Spleen (tissue), 11 donors: ENCODE data around the gene CRIP2. TPM values are rescaled to one million over a fixed set of nuclear protein-coding genes. Genes with fewer than 3 reads are reported as not detected.

ENCODE experiments used
- DNase-seq: peaks from one replicate; pipeline ENCODE4 v3.0.0-alpha.2; 2020
- H3K27ac ChIP-seq, 8 donors: fragments of 200-600 bp; sonication (generic) in 7 of 8; 1 replicate in 4 of 8; 2 replicates in 4 of 8; pipeline versions ENCODE4 v1.5.0 to v1.8.0; 2016 to 2021; ENCODE audit warnings: inconsistent platforms in 4 of 8, mild to moderate bottlenecking in 4 of 8, moderate library complexity in 1 of 8
- H3K27me3 ChIP-seq, 7 donors: fragments of 200-600 bp; sonication (generic) in 6 of 7; replicated peaks in 1 of 7; 1 replicate in 4 of 7; 2 replicates in 3 of 7; pipeline versions ENCODE4 v1.5.0 to v1.8.0; 2016 to 2021; ENCODE audit warnings: inconsistent platforms in 3 of 7, mild to moderate bottlenecking in 1 of 7
- H3K36me3 ChIP-seq, 6 donors: fragments of 200-600 bp; sonication (generic) in 5 of 6; 1 replicate in 4 of 6; 2 replicates in 2 of 6; pipeline versions ENCODE4 v1.5.0 to v1.8.0; 2016 to 2021; ENCODE audit warnings: inconsistent platforms in 2 of 6
- H3K4me1 ChIP-seq, 6 donors: fragments of 200-600 bp; sonication (generic) in 5 of 6; 1 replicate in 3 of 6; 2 replicates in 3 of 6; pipeline versions ENCODE4 v1.5.0 to v1.8.0; 2016 to 2021; ENCODE audit warnings: inconsistent platforms in 3 of 6
- H3K4me3 ChIP-seq, 8 donors: fragments of 200-600 bp; sonication (generic) in 7 of 8; 1 replicate in 4 of 8; 2 replicates in 4 of 8; pipeline versions ENCODE4 v1.5.0 to v1.8.0; 2016 to 2021; ENCODE audit warnings: inconsistent platforms in 4 of 8, mild to moderate bottlenecking in 4 of 8, moderate library complexity in 2 of 8
- H3K9me3 ChIP-seq, 8 donors: fragments of 200-600 bp; sonication (generic) in 7 of 8; 1 replicate in 4 of 8; 2 replicates in 4 of 8; pipeline versions ENCODE4 v1.5.0 to v1.8.0; 2016 to 2021; ENCODE audit warnings: inconsistent platforms in 4 of 8
- CTCF ChIP-seq, 11 experiments: fragments of 200-600 bp in 7 of 11; fragments of 450-650 bp in 4 of 11; sonication (generic) in 4 of 11; IDR thresholded peaks in 8 of 11; conservative IDR thresholded peaks in 3 of 11; 1 replicate in 7 of 11; 2 replicates in 4 of 11; pipeline versions ENCODE4 v1.4.0 to v1.8.0; 2016 to 2021; ENCODE audit warnings: antibody characterized with exemption in 11 of 11, inconsistent platforms in 4 of 11, mild to moderate bottlenecking in 1 of 11
- POLR2A ChIP-seq, 3 donors: fragments of 450-650 bp; IDR thresholded peaks; one replicate each; pipeline ENCODE4 v1.5.1; 2017; ENCODE audit warnings: antibody characterized with exemption in 3 of 3, mild to moderate bottlenecking in 1 of 3
- POLR2AphosphoS5 ChIP-seq, 3 donors: sonication (generic); formaldehyde crosslinking; IDR thresholded peaks; one replicate each; pipeline ENCODE4 v1.5.1; 2017; ENCODE audit warnings: antibody characterized with exemption in 3 of 3
- WGBS, 5 donors: extraction: QIAGEN DNeasy Blood & Tissue Kit in 3 of 5; methylation state at CpG; one replicate each; pipeline versions ENCODE4 v1.1.5 to v1.1.7; 2013 to 2018; 5-methylcytosine and 5-hydroxymethylcytosine counted together
- intact Hi-C: fragments of 100-400 bp; cut with DNase I; formaldehyde crosslinking; loops from one replicate; pipeline ENCODE4 v1.15.0; 2023; ENCODE audit warnings: low total_unique reads
- polyA plus RNA-seq, 3 donors: library from polyadenylated mRNA; stranded (reverse); fragments of 200-250 nt; gene quantifications; one replicate each; pipeline ENCODE4 v1.2.1, GENCODE V29; 2013
- total RNA-seq, 7 donors: library from RNA; depleted of rRNA in 3 of 7; stranded (reverse); fragments of >200 nt in 3 of 7; fragmentation: NEBNext Ultra II Directional in 4 of 7; extraction: Animal tissue kit (Norgen Biotek cat#: 25700) in 4 of 7; gene quantifications; one replicate each; pipeline versions ENCODE4 v1.1.0 to v1.2.1, GENCODE V29; 2016 to 2021
- donor health status: healthy with polysubstance abuse.
- donor health status: DM: no; HTN: no; CAD: no; lungs with moderate emphysema.
- donor health status: DM: no; HTN: no; CAD: no.
- donor health status: Bipolar disorder and iron deficiency.
- donor health status: healthy.
- donor health status: DM: no; HTN: no; CAD: no.
- donor health status: DM: yes; HTN: yes; CAD: no.

CRIP2 gene
- total and polyA plus RNA-seq, 10 donors: 68.6 to 181 (median 111) TPM

DNA sequence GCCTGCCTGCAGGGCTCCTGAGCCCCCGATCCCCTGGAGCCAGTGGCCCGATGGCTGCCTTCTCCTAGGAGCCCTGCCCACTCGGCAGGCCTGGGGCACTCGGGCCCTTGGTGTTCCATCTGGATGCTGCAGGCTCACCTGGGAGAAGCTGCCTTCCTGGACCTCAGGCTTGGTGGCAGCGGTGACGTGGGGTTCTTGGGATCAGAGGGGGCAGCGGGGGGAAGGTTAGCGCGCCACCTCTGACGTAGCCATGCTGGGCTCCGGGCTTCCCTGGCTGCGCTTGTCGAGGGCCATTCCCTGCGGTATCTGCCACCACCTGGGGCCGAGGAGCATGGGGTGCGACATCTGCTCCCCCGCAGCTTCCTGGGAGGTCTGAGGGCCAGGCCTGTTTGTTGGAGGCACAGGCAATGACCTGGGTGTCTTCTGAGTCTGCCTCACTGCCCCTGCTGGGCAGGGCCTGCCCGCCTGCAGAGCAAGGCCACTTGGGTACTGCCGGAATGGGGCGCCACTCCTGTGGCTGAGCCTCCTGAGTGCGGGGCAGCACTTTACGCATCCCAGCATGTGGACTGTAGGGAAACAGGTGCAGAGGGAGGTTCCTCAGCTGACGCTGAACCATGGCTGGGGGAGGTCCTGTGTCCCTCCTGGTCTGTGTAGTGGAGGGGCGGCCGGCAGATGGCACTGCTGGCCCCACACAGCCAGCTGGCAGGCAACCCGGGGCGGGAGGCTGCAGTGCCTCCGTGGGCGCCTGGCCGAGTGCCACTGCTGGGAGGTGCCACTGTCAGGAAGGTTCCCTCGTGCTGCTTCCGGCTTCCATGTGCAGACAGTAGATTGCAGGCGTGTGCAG, 34.7 kb upstream of the CRIP2 start:
- intact Hi-C loops: no loop called here
- no peak overlapping the region for H3K4me3 ChIP-seq
- TF ChIP-seq POLR2AphosphoS5 (IDR thresholded peaks at IDR 0.05) (peak in 2 of 3 donors; percentile 12 to 52), POLR2A (IDR thresholded peaks at IDR 0.05) (no peak)
- no peak overlapping the region for H3K27ac ChIP-seq
- no peaks in the 10 kb centered on the region for H3K27me3 ChIP-seq
- no peaks in the 10 kb centered on the region for H3K9me3 ChIP-seq
- H3K36me3 ChIP-seq: peaks cover 0 to 59% (median 15%) of the 10 kb centered on the region in 6 donors
- no peak for DNase-seq
- 91 to 94% (median 91%) methylated on average over 13 to 33 of the region's 33 CpGs for WGBS, 5 donors
- H3K4me1 ChIP-seq: peaks cover 0 to 40% (median 0%) of the 10 kb centered on the region in 6 donors

- 94 to 98% (median 96%) methylated on average over 9 to 15 of the region's 15 CpGs for whole genome bisulfite sequencing, 5 donors
These were observed 34.1 kb upstream of the CRIP2 start for GRCh38 chr14:105440554-105440900.

GRCh38 chr14:105440992-105441391, 33.6 kb upstream of the CRIP2 start:
- peaks cover 0 to 29% (median 0%) of the 10 kb centered on the region in 6 donors for H3K4me1 ChIP-seq
- TF ChIP-seq POLR2AphosphoS5 (IDR thresholded peaks at IDR 0.05): no peak
- TF ChIP-seq CTCF (IDR thresholded peaks at IDR 0.05 in 8 of 11, conservative IDR thresholded peaks at IDR 0.05 in 3 of 11): no peak
- H3K4me3 ChIP-seq: no peak overlapping the region
- no peaks in the 10 kb centered on the region for H3K9me3 ChIP-seq
- H3K36me3 ChIP-seq: peaks cover 0 to 69% (median 15%) of the 10 kb centered on the region in 6 donors
- no peak overlapping the region for H3K27ac ChIP-seq
- H3K27me3 ChIP-seq: no peaks in the 10 kb centered on the region
- DNase-seq: no peak
- intact Hi-C loops: no loop called here
- 73 to 100% (median 94%) methylated on average over 4 to 9 of the region's 9 CpGs for WGBS, 5 donors

More at GRCh38 chr14:105440554-105440900, 34.1 kb upstream of the CRIP2 start:
- H3K9me3 ChIP-seq: no peaks in the 10 kb centered on the region
- intact Hi-C loops: no loop called here
- DNase-seq: no peak
- H3K27me3 ChIP-seq: no peaks in the 10 kb centered on the region
- H3K27ac ChIP-seq: no peak overlapping the region
- peaks cover 0 to 64% (median 15%) of the 10 kb centered on the region in 6 donors for H3K36me3 ChIP-seq
- no peak for TF ChIP-seq POLR2AphosphoS5 (IDR thresholded peaks at IDR 0.05)
- no peak for TF ChIP-seq CTCF (IDR thresholded peaks at IDR 0.05 in 8 of 11, conservative IDR thresholded peaks at IDR 0.05 in 3 of 11)
- TF ChIP-seq POLR2A (IDR thresholded peaks at IDR 0.05): no peak
- peaks cover 0 to 34% (median 0%) of the 10 kb centered on the region in 6 donors for H3K4me1 ChIP-seq
- no peak overlapping the region for H3K4me3 ChIP-seq

DNA sequence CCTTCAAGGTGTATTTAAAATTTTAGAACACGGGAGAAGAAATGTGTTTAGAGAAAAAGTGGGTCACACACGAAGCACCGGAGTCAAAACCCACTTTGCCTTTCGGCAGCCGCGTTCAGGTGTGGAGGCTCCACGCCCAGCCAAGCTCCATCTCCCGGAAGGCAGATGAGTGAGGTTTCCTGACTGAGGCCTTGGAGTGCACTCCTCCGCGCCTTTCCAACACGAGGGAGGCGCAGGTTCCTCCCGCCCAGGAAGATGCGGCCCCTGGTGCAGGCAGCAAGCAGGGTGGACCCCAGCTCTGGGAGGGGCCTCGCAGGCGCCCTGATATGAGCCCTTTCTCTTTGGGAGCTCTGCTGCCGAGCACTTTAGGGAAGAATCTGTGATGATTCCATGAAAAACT, 32.5 kb upstream of the CRIP2 start:
- intact Hi-C loops: no loop called here
- TF ChIP-seq POLR2AphosphoS5 (IDR thresholded peaks at IDR 0.05) (no peak), POLR2A (IDR thresholded peaks at IDR 0.05) (no peak)
- 77 to 79% (median 78%) methylated on average over 17 of the region's 17 CpGs for WGBS, 5 donors

DNA sequence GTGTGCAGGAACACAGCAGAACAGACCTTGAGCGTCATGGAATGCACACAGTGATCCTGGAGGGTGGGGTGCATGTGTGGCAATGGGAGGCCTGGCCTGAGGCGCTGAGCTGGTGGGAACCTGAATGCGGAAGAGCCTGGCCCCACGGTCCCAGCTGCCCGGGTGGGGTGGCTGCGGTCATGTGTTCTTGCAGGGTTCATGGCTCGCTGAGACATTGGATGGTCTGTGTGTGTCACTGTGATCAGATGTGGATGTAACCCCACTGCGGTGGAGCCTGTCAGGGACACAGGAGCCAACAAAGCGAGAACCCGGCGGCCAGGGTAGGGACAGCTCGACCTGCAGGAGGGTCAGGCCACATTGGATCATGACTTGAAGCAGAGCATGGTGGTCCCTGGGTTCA, 31.8 kb upstream of the CRIP2 start:
- H3K4me3 ChIP-seq: no peak overlapping the region
- intact Hi-C loops: no loop called here
- WGBS, 5 donors: 84 to 88% (median 87%) methylated on average over 11 to 12 of the region's 12 CpGs
- peaks cover 0 to 11% (median 0%) of the 10 kb centered on the region in 6 donors for H3K4me1 ChIP-seq
- no peaks in the 10 kb centered on the region for H3K27me3 ChIP-seq
- no peaks in the 10 kb centered on the region for H3K9me3 ChIP-seq
- no peak for DNase-seq
- H3K27ac ChIP-seq: no peak overlapping the region
- TF ChIP-seq CTCF (IDR thresholded peaks at IDR 0.05 in 8 of 11, conservative IDR thresholded peaks at IDR 0.05 in 3 of 11) (no peak), POLR2AphosphoS5 (IDR thresholded peaks at IDR 0.05) (no peak), POLR2A (IDR thresholded peaks at IDR 0.05) (no peak)
- H3K36me3 ChIP-seq: peaks cover 0 to 79% (median 15%) of the 10 kb centered on the region in 6 donors

More for the DNA sequence above, 32.5 kb upstream of the CRIP2 start:
- H3K27me3 ChIP-seq: no peaks in the 10 kb centered on the region
- H3K9me3 ChIP-seq: no peaks in the 10 kb centered on the region
- H3K4me1 ChIP-seq: peaks cover 0 to 18% (median 0%) of the 10 kb centered on the region in 6 donors
- DNase-seq: no peak
- no peak overlapping the region for H3K4me3 ChIP-seq
- H3K36me3 ChIP-seq: peaks cover 0 to 80% (median 15%) of the 10 kb centered on the region in 6 donors
- no peak overlapping the region for H3K27ac ChIP-seq
